Measurements from ENCODE around the gene CLDN6.

The CLDN6 gene

DNA sequence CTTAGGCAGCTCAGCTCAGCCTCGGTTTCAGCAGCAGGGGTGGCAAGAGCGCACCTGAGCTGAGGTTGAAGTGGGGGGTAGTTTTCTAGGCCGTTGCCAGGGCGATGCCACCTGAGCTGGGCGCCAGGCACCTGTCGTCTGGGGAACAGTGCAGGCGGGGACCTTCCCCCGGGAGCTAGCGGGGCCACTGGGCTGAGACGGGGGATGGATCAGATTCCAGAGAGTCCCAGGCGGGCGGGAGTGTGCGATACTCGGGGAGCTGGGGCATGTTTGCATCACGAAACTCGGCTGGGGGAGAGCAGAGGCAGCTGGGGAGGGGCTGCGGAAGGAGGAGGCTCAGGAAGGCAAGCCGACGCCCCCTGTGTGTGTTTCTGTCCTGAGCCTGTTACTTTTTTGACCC lies 5.7 kb downstream of the CLDN6 start:
- no peak for DNase-seq

- no peak for DNase-seq
Observed at GRCh38 chr16:3010510-3010909, 7.5 kb downstream of the CLDN6 start.

- no peak for DNase-seq
Observed at GRCh38 chr16:3009568-3010390, 8.2 kb downstream of the CLDN6 start.

GRCh38 chr16:3008690-3009037 lies 9.3 kb downstream of the CLDN6 start:
- DNase-seq = no peak

DNA sequence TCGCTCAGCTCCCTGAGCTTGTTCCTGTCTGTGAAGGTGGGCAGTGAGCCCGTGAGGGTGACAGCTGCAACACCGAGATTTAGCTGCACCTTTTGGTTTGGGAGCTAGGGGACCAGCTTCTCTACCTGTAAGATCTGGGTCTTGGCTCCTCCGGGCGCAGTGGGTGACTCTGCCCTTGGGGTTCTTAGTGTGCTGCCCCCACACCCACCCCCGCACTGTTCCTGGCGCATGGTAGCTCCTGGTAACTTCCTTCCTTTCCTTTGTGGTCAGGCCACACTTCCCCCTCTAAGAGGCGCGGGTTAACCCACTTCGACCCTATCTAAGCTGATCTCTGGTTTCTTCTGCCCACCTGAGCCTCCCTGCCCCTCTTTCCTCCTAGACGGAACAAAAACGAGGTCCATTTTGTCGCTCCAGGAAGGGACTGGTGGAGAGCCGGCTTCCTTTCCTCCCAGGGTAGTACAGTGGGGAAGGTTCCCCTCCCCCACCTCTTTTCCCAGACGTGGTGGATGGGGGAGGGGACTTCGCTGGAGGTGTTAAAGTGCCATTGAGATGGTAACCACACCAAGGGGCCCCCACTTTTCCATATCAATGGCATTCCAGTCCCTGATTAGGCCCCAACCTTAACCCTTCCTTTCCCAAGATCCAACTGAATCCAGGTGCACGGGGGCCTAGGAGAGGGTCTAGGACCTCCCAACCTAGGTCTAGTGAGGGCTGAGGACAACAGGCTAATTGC lies 9.9 kb downstream of the CLDN6 start:
- DNase-seq = no peak

DNA sequence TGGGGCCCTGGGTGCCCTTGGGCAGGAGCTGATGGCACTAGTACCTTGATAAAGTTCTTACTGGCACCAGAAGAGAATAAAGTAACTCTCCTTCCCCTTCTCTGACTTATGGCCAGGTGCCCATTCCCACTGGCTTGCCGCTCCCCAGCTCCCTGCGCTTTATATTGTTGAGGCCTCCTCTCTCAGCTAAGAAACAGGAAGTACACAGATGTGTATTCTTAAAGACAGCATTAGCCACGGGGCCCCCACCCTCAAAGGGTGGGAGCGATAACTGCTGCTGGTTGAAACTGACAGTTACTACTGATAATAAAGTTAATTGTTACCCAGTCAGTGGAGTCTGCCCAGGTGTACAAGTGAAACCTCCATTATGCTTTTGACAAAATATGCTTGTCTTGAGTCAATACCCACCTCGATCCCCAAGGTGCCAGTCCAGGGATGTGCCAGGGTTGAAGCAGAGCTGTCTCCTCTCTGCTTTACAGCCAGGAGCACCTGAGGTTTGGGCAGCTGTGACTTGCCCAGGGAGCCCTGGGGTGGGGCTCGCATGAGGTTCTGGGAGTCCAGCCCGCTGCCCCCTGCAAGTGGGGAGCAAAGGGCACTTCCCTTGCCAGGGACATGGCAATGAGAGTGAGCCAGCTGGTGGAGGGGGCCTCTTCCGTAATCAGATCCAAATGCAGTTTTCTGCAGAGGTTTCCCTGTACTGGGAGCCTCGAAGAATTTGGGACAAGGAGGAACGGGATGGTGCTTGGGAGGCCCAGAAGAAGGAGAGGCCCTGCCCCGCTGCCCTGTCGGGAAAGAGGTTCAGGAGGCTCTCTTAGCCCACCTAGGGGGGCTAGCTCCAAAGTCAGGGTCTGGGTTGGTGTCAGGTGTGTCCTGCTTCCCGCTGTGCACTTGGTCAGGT lies 10.7 kb downstream of the CLDN6 start:
- no peak for DNase-seq

DNA sequence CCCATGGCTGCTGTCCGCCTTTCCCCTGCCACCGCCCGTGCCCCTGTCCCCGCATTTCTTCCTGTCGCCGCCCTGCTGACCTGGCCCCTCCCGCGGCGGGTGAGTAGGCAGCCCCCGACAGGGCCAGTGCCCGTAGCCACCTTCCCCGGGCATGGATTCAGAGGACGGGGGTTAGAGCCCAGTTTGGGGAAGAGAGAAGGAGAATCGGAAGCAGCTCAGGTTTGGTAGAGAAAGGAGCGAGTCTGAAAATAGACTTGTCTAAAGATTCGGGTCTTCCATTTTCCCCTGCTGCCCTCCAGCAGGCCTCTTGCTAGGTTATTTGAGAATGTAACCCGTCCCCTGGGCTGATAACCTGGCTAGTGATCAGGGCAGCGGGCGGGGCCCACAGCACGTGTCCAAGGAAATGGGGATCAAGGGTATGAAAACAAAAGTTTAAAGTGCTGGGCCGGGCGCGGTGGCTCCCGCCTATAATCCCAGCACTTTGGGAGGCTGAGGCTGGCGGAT lies 13.2 kb downstream of the CLDN6 start:
- no peak for DNase-seq

DNA sequence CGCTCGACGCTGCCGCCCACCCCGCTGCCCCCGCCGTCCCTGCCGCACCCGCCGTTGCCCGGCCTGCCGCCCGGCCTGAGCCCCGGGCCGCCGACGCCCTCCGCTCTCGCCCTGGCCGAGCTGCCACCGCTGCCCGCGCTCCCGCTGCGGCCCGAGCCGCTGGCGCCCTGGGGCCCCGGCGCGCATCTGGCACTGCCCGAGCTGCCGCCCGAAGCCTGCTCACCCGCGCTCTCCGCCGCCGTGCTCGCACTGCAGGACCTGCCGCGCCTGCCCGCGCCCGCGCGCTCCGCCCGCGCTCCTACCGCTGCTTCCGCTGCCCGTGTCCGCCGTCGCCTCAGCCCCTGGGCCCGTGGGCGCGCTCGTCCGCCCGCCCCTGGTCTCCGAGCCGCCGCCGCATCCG lies 13.7 kb downstream of the CLDN6 start:
- no peak for DNase-seq

DNA sequence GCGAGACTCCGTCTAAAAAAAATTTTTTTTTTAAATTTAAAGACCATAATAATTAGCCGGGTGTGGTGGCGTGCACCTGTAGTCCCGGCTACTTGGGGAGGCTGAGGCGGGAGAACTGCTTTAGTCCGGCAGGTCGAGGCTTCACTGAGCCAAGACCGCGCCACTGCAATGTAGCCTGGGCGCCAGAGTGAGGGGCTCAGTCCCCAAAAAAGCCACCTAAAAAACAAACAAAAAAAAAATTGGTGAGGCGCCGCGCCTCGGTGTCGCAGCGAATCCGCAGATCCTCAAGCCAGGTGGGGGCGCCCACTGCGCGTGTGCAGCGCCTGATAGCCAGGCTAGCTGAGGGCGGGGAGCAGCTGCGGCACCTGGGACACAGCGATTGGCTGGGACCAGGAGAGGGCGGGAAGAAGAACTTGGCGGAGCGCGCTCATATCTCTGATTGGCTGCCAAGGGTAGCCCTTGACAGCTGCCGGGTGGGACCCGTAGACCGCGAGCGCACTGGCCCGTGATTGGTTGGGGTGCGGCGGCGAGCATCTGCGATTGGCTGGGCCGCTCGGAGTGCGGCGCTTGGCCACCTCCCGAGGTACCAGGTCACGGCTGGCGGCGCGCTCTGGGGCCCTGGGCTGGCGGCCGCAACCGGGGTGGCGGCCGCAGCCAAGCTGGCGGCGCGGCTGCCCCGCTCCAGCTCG lies 14.3 kb downstream of the CLDN6 start:
- peak; percentile 98 for DNase-seq

DNA sequence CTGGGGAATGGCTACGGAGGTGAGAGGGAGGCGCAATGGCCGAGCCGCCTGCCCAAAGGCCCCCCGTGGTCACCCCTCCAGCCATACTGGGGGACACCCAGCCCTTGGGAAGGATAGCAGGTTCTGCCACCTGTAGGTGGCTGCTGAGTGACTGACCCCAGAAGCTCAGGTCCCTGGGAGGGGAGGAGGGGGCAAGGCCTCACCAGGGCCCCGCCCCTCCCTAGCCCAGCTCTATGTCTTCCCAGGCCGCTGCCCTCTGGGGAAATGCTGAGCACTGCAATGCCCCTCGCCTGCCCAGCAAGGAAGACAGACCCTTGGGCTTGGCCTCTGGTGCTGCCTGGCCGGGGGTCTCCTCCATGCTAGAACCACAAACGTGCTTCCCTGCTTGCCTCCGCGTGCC lies 16.7 kb downstream of the CLDN6 start:
- DNase-seq = no peak

GRCh38 chr16:3000540-3000939 lies 17.4 kb downstream of the CLDN6 start:
- no peak for DNase-seq

DNA sequence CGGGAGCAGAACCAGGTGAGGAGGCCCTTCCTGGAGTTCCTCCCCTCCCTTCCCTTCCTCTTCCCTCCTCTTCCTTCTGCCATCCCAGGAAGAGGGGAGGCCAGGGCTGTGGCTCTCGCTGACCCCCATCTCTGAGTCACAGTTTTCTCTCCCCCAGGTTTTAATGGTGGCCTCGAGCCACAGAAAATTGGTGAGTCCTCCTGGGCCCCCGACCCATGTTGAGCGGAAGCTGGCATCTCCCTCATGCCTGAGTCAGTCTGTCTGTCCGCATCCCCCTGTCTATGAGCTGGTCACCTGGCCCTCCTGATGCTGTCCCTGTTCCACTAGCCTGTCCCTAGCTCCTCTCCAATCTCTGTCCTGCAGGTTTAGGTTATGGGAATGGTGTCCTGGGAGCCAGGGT lies 18.1 kb downstream of the CLDN6 start:
- DNase-seq = no peak

GRCh38 chr16:2996298-2996697 lies 21.7 kb downstream of the CLDN6 start:
- DNase-seq = no peak

- DNase-seq = no peak
Observed at GRCh38 chr16:2992383-2993081, 25.5 kb downstream of the CLDN6 start.

DNA sequence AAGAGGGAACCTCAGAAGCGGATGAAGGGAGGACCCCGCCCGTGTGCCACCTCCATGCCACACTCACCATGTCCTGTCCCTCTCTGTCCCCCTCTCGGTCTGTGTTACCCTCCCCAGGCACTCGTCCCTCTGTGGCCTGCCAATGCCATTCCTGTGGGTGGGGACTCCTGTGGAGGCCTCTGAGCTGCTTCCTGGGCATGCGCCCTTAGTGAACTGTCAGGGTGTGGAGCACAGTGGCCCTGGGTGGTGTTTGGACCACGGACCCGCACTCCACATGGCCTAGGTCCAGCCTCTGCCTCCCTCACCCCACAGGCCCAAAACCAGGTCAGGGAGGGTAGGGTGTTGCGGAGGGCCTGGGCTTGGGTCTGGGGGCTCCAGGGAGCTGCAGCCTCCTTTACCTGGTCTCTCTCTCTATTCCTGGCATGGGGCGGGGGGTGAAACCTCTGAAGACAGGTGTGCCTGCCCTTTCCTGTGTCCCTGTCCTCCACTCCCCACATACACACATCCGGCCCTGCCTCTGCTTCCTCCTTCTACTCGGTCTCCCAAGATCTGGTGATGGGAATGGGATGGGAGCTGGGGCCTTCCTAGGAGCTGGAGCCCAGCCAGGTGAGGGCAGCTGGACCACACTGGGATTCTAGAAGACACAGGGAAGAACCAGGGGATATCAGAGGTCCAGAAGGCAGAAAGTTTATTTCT lies 26.3 kb downstream of the CLDN6 start:
- DNase-seq = no peak

DNA sequence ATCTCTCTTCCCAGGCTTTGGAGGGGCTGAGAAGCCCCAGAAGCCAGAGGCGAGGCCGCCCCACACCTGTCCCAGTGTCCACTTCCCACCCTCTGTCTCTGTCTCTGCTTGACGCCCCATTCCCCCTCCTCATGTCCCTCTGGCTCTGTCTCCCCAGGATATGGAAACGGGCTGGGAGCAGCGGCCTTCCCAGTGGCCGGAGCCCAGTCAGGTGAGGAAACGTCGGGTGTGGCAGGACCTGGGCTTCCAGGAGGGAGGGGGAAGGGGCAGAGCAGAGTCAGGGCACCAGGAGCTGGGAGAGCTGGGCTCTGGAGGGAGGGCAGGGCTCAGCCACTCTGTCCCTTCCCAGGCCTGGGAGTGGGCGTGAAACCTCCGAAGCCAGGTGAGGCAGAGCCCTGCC lies 27.1 kb downstream of the CLDN6 start:
- DNase-seq = no peak

DNA sequence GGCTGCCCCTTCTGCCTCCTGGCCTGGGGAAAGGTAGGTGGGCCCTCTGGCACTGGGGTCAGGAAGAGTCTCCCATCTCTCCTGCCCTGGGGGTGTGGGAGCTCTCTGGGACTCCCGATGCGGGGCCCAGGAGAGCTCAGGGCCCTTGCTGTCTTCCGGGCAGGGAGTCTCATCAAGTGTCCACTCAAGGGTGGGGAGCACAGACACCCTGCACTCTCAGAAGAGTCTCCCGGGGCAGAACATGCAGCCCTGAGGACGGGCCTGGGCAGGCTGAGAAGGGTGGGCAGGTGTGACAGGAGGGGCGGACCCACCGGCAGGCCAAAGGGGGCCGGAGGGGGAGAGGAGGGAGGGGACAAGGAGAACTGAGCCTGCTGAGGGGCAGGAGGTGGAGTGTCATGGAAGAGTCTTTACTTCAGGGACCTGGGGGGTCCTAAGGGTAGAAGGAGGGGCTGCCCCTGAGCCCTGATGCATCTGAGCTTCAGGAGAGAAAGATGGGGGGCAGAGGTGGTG lies 29.3 kb downstream of the CLDN6 start:
- DNase-seq = no peak

GRCh38 chr16:2987833-2988232 lies 30.1 kb downstream of the CLDN6 start:
- peak; percentile 59 for DNase-seq

- no peak for DNase-seq
Observed at GRCh38 chr16:2987286-2987685, 30.7 kb downstream of the CLDN6 start.

GRCh38 chr16:2986623-2987188 lies 31.3 kb downstream of the CLDN6 start:
- DNase-seq = no peak

Measured in fibroblast of skin of scalp (primary cell).